ENCODE results near the gene LONP2. TPM values are rescaled to one million over a fixed set of nuclear protein-coding genes. Genes with fewer than 3 reads are reported as not detected.

Gene LONP2, protein sequence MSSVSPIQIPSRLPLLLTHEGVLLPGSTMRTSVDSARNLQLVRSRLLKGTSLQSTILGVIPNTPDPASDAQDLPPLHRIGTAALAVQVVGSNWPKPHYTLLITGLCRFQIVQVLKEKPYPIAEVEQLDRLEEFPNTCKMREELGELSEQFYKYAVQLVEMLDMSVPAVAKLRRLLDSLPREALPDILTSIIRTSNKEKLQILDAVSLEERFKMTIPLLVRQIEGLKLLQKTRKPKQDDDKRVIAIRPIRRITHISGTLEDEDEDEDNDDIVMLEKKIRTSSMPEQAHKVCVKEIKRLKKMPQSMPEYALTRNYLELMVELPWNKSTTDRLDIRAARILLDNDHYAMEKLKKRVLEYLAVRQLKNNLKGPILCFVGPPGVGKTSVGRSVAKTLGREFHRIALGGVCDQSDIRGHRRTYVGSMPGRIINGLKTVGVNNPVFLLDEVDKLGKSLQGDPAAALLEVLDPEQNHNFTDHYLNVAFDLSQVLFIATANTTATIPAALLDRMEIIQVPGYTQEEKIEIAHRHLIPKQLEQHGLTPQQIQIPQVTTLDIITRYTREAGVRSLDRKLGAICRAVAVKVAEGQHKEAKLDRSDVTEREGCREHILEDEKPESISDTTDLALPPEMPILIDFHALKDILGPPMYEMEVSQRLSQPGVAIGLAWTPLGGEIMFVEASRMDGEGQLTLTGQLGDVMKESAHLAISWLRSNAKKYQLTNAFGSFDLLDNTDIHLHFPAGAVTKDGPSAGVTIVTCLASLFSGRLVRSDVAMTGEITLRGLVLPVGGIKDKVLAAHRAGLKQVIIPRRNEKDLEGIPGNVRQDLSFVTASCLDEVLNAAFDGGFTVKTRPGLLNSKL
- 10 to 100 TPM; 54.3 to 71.6 TPM for total RNA-seq
- long read RNA-seq, full-length matches to known transcripts = 96 of 117 reads
- long read RNA-seq, partial matches to known transcripts = 9 of 117 reads
- long read RNA-seq, other reads (novel, unspliced or antisense) = 12 of 117 reads

GRCh38 chr16:48244080-48244862 is at the start of gene LONP2:
TSS of gene LONP2 (plus strand) at chr16:48244300. CDS start at chr16:48244389, 89 bp downstream.
- DNase-seq (peak; percentile 92), ATAC-seq (peak; percentile 99 to 100)
- intact Hi-C loops (cut with DNase I) = no loop called here

DNA sequence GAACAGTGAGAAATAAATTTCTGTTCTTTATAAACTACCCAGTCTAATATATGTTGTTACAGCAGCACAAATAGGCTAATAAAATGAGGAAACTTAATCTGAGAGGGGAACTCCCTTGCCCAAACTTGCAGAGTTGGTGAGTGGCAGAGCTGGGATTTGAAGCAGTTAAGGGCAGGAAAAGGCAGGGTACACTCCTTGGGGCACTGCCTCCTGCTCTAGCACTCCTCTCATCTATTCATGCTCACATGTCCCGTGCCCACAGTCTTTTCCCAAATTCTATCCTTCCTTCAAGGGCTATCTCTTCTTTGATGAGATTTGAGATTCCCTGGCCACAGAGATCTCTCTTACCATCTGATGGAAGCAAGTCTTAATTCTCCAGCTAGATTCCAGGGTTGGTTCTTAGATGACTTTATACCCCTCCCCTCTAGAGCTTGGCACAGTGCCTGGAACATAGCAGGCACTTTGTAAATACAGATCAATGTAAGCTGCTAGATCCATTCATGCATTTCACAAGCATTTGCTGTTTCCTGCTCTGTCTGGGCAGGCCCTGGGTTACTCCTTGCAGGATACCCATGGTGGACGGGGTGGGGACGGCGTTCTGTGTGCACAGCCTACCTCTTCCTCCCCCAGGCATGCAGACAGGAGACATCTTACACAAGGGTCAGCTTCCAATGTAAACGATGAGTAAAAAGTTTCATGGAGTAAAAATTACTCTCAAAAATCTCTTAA is 49.1 kb upstream of the LONP2 start:
- DNase-seq (no peak), ATAC-seq (no peak)
- intact Hi-C loops (cut with DNase I) = no loop called here

DNA sequence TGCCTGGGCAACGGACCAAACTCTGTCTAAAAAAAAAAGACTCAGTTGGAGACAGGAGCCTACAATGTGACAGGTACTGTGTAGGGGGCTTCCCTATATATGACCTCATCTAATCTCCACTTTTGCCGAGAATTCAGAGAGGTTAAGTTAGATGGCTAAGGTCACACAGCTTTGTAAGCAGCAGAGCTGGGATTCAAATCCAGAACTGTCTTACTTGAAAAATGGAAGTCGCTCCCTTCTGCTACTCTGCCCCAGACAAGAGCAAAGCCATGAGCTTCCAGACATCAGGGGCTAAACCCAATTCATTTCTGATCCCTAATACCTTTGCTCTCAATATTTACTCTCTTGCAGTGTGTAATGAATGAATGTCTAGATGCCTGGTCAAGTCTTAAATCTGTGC is 46.8 kb upstream of the LONP2 start:
- intact Hi-C loops (cut with DNase I) = no loop called here
- no peak for ATAC-seq
- DNase-seq = no peak

DNA sequence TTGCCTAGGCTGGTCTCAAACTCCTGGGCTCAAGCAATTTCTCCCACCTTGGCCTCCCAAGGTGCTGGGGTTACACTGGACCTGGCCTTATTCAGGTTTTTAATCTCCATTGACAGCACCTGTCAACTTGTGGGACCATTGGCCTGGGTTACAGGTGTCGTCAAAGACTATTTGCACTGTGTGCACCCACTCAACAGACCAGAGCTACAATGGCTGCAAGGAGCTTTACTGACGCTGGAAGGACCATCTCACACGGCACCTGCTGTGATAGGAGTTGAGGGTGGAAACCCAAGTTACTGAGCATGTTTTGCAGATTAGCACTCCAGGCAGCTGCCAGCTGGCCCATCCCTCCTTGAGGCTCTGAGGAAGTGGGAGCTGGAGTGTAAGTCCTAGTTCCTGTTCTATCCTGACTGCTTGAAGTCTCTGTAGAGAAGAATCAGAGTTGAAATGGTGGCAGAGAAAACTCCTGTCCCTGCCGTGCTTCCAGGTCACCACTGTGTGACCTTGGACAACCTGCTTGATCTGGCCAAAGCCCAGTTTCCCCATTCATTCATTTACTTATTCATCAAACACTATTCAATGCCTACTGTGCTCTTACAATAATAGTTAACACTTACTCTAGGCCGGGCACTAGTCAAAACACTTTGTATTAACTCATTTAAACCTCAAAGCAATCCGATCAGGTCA is 42.4 kb upstream of the LONP2 start:
- DNase-seq (no peak), ATAC-seq (no peak)
- intact Hi-C loops (cut with DNase I) = no loop called here

DNA sequence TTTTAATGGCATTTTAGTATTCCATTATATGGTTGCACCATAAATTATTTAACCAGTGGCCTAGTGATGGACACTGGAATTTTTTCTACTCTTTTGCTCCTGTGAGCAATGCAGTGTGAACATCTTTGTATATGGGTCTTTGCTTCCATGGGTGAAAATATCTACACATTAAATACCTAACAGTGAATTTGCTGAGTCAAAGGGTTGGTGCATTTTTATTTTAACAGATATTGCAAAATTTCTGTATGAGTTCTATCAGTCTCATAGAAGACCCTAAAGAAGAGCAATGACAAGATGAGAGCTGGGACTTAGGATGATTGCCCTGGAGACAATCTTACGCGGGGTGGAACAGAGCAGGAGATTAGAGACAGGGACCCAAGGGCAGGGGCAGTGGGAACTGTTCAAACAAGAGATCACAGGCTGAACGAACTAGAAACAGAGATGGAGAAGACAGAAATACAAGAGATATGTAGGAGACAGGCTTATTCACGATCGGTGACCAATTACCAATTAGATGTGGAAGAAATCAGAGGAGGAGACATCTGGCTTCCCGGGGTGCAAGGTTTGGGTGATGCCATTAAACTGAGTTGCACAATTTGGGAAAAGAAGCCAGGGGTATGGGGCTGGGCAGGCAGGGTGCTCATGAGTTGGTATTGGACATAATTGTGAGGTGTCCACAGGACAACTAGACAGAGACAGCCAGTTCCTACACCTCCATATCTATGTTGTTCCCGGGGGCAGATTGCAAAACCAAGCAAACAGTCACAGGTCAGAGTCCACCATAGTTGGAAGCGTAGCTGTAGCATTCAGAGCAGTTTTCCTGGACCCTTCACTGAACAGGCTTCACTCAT is 39.9 kb upstream of the LONP2 start:
- ATAC-seq (peak; percentile 36 to 50), DNase-seq (no peak)
- intact Hi-C loops (cut with DNase I) = no loop called here

GRCh38 chr16:48204825-48205151 is 39.3 kb upstream of the LONP2 start:
- ATAC-seq (no peak), DNase-seq (no peak)
- intact Hi-C loops (cut with DNase I) = no loop called here

GRCh38 chr16:48206594-48207242 is 37.4 kb upstream of the LONP2 start:
- ATAC-seq (peak in 1 of 2 donors; percentile 62), DNase-seq (no peak)
- intact Hi-C loops (cut with DNase I) = no loop called here

GRCh38 chr16:48210747-48211146 is 33.4 kb upstream of the LONP2 start:
- ATAC-seq (no peak), DNase-seq (no peak)
- intact Hi-C loops (cut with DNase I) = no loop called here

GRCh38 chr16:48212033-48212432 is 32.1 kb upstream of the LONP2 start:
- intact Hi-C loops (cut with DNase I) = no loop called here
- DNase-seq (no peak), ATAC-seq (no peak)

DNA sequence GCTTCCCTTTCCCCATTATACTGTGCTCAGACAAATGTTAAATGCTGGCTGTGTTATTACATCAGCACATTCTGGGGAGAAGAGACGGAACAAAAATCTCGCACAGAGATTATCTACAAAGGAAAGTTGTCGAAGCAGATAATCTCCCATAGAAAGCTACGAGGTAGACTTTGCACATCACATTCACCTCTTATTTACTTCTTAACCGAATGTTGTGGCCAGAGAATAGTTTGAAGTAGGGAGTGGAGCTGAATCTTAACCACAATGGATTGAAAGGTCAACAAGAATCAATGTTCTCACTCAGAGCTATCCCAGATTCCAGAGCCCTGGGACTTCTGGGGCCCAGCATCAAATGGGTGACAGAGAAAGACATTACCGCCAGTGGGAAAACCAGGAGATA is 28.4 kb upstream of the LONP2 start:
- ATAC-seq (no peak), DNase-seq (no peak)
- intact Hi-C loops (cut with DNase I) = no loop called here

DNA sequence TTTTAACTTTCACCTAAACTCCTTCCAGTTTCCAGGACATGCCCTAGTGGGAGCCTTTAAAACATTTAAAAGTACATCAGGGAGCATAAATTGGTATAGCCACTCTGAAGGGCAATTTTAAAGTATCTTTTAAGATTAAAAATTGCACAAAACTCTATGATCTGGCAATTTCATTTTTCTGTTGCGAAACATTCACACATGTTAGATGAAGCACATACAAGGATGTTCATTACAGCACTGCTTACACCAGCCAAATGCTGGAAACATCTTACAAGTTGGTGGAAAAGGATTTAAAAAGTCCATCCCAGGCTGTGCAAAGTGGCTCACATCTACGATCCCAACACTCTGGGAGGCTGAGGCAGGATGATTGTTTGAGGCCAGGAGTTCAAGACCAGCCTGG is 26.4 kb upstream of the LONP2 start:
- intact Hi-C loops (cut with DNase I) = no loop called here
- DNase-seq = no peak
- ATAC-seq = no peak

- ATAC-seq (no peak), DNase-seq (no peak)
- intact Hi-C loops (cut with DNase I) = no loop called here
Measured at GRCh38 chr16:48218473-48218872, 25.6 kb upstream of the LONP2 start.

GRCh38 chr16:48220891-48221290 is 23.2 kb upstream of the LONP2 start:
- ATAC-seq (no peak), DNase-seq (no peak)
- intact Hi-C loops (cut with DNase I) = loop anchor here in 1 of 2 donors (10.0 kb wide), 1 partner anchor 414 kb away; no protein-coding TSS in a partner anchor

- no peak for ATAC-seq
- no peak for DNase-seq
- intact Hi-C loops (cut with DNase I) = loop anchor here in 1 of 2 donors (10.0 kb wide), 1 partner anchor 411 kb away; no protein-coding TSS in a partner anchor
Measured at GRCh38 chr16:48223490-48223889, 20.6 kb upstream of the LONP2 start.

GRCh38 chr16:48225456-48225855 is 18.6 kb upstream of the LONP2 start:
- no peak for DNase-seq
- intact Hi-C loops (cut with DNase I) = loop anchor here in 1 of 2 donors (10.0 kb wide), 1 partner anchor 409 kb away; no protein-coding TSS in a partner anchor
- no peak for ATAC-seq

GRCh38 chr16:48231727-48232492 is 12.2 kb upstream of the LONP2 start:
- ATAC-seq (peak; percentile 35 to 47), DNase-seq (no peak)
- intact Hi-C loops (cut with DNase I) = loop anchor here in 1 of 2 donors (5.0 kb wide), 1 partner anchor 390 kb away; no protein-coding TSS in a partner anchor
